ENCODE measurements around the gene BCAS3.

BCAS3 gene

DNA sequence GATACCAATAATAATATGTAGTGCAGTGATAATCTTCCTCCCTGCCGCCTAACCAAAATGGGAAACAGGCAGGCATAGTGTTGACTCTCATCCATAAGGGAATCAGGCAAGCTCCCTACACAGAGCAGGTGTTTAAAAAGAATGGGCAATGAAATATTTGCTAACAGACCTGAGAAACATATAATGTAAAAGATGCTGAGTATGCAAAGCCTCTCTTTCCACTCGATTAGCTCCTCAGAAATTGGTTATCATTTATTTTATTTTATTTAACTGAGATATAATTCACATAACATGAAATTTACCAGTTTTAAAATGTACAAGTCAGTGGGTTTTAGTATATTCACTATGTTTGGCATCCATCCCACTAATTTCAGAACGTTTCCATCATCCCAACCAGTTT is 404.3 kb downstream of the BCAS3 start:
- no peak for DNase-seq

DNA sequence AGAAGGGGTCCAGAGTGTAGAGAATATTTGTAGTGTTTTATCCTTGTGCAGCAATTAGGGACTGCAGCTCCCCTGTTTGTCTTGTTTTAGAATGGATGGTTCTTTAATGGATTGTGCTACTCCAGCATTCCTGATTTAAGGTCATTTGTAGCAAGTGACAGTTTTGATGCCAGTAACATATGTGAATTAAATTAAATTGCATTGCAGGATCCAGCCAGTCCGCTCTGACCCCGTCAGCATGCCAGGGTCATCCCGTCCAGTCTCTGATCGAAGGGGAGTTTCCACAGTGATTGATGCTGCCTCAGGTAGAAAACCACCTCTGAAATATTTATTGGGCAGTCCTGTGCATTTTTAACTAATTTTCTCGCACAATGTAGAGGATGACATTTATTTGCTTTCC is 406.6 kb downstream of the BCAS3 start:
- DNase-seq: no peak

DNA sequence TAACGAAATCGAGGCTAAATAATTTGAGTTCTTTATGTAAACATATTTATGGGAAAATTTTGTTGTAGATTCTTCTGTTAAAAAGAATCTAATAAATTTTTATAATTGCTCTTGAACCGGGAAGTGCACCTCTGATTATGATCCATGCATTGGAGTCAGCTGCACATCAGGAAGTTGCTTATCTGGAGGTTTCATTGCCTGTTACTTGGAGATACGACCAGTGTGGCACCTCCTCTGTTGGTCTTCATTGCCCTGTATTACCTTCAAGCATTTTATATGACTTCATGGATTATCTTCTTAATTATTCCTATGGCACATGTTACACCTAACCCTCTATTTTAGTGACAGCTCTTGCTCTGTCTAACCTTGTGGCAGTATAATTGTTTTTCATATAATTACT is 409.4 kb downstream of the BCAS3 start:
- DNase-seq: no peak

DNA sequence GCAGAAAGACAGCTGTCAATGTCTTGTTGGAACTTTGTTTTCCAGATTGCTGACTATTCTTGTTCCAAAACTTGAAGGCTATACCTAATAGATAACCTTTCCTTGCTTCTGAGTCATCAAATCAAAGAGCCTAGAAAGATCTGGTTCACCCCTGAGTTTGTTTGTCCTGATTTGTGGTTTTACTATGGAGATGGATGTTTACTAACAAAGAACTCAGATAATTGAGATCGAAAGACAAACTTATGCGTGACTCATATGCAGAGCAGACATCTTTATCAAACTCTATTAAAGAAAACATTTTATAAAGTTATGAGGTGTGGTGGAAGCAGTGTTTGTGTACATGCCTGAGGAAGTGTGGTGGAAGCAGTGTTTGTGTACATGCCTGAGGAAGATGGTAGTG is 410.9 kb downstream of the BCAS3 start:
- DNase-seq: no peak

DNA sequence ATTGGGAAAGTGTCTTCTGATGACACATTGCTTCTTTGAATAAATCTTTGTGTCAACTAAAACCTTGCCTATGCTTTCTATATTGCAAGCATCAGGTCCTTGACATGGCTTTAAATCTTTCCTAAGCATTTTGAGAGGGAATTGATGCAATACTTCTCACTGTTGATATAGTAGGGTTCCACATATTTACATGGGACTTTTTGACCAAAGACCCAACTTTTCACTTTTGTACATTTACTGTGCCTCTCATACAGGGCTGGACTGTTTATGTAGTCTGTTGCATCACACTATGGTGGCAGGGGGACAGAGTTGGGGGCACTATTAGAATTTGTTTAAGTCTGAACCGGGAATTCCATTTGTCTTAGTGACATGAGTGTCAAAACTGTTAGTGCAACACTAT is 413.4 kb downstream of the BCAS3 start:
- DNase-seq: no peak

- DNase-seq: no peak
Observed at GRCh38 chr17:61097781-61098180, 420.1 kb downstream of the BCAS3 start.

DNA sequence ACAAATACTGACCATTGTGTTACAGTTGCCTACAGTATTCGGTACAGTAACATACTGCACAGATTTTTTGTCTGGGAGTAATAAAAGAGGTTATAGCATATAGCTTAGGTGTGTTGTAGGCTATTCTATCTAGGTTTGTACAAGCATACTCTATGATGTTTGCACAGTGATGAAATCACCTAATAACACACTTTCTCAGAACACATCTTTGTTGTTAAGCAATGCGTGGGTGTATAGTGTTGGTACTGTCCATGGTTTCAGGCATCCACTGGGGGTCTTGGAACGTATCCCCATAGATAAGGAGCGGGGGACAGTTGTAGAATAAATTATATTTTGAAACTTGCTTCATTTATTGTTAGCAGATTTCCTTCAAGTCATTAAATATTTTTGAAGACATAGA is 428.7 kb downstream of the BCAS3 start:
- no peak for DNase-seq

DNA sequence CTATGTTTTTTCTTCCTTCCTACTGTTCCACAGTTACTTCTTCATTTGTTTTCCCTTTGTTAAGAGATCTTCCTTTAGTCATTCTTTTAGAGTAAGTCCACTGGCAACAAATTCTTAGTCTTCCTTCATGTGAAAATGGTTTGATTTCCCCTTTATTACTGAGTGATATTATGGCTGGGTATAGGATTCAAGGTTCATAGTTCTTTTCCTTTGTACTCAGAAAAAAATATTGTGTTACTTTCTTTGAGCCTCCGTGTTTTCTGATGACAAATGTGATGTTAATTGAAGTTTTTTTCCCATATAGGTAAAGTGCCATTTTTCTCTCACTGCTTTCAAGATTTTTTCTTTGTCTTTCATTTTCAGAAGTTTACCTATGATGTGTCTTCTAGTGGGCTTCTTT is 438.9 kb downstream of the BCAS3 start:
- DNase-seq: no peak

- DNase-seq: no peak
Observed at GRCh38 chr17:61117983-61118382, 440.3 kb downstream of the BCAS3 start.

- no peak for DNase-seq
Observed at GRCh38 chr17:61118871-61119270, 441.2 kb downstream of the BCAS3 start.

DNA sequence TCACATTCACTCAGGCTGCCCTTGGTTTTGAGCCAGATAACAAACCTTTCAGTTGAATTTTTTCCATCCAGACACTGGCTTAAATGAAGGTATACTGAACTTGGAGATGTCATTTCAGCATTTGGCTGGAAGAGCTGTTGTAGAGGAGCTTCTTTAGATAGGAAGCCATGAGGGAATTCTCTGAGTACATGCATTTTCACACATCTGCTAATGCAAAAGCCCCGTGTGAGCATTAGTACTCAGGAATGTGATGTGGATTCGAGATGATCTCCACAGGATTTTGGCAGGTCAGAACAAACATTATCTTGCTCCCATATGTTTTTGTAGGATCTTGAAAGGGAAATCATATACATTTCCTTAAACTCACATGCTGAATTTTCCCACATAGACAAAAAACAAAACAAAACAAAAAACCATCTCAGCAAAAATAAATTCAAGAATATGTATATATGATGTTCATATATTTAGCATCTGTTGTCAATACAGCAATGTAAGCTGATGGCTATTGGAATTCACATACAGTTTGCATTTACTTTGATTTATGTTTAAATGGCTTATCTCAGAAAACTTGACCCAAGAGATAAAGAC is 444.8 kb downstream of the BCAS3 start:
- DNase-seq: no peak

- DNase-seq: no peak
Observed at GRCh38 chr17:61124562-61124961, 446.9 kb downstream of the BCAS3 start.

DNA sequence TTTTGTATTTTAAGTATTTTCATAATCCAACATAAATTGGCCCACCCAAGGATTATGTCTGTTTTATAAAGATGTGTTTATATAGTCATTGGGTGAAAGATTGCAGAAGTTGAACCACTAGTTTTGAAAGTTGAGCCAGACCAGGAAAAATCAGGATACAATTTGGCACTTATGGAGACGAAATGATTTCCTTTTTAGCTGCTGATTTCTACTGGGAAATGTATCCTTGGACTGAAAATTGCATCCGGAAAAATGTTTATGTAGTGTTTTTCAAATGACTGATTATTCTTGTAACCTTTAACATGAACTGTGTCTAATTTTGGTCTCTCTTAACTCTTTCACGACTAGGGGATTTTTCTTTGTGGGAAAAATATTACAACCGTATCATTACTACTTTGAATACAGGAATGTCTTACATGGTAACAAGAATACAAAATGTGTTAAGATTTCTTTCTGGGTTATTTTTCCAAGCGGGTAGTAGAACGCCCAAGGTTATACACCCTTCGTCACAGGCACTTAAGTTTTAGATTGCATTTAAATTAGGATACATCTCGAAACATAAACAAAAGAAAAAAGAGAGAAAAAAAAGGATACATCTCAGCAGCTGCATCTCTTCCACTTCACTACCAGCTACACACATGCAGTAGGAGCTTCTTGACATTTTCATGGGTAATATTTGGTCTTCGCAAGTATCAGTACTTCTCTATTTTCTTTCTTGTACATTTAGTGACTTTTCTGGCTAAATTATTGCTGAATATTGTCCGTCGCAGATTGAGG is 449.0 kb downstream of the BCAS3 start:
- no peak for DNase-seq

DNA sequence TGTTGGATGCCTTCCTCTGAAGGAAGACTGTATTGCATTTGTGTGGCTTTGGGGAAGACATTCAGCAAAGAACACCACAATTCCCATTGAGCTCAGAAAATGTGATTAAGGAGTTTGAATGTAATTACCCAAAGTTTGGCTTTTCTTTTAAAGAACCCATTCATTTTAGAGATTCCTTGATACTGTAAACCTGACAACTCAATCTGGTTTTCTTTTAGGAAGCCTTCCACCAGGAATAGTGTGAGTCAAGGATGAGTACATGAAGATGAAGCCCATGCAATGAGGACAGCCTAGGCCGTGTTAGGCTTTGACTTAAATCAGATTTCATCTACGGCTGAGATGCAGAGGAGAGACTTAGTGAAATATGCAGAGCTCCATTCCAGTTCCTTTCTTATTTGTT is 450.3 kb downstream of the BCAS3 start:
- no peak for DNase-seq

GRCh38 chr17:61128661-61129115 is 451.0 kb downstream of the BCAS3 start:
- no peak for DNase-seq

DNA sequence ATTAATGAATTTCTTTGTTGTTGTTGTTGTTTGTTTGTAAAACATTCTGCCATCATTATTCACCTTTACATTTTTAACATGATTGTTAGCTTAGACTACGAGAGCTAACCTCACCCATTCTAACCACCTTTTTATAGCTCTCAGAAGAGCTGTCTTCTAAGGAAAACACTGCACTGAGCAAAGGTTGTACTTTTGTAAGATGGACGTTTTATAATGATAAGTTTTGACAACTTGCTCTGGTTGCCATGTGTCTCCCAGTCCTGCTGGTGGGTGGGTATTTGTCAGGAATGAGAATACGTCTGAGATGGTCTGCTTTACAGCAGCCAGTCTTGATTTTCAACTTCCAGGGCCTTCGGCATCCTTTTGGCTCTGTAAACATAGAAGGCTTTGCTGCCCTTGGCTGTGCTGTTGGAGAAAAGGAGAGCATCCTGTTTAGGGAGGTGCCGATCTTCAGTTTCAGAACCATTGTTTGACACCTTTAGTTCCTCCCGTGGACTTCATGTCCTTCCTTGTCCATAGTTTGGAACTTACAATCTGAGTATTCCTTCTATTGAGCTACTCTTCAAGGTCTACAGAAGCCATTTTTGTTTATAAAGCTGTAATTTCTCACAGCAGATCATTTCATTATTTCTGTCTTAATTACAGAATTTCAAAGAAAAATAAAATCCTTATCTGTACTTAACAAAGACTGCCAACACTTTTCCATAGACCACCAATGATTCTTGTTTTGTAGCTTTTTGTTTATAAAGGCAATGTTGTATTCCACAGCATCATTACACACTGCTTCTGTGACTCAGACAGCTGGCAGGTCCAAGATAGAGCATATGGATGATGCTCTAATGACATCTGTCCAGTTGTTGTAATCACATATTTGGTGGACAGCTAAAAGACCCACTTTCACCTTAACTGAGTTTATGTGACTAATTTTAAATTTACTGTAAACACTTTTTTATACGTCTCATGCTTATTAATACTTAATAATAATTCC is 451.9 kb downstream of the BCAS3 start:
- DNase-seq: no peak

DNA sequence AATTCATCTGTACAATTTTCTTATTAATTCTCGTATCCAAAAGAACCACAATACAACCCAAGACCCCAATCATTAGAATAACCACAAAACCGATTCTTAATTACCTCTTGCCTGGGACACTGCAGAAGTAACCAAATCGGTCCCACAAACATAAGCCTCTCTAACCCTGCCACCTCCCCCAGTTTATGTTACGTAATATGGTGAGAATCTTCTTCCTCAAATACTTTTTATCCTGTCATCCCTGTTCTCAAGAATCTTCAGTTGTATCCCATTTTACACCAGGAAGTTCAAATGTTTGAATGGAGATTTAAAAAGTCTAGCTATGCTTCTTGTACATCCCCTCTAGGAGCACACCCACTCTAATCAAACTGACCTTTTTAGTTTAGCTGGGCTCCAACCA is 452.7 kb downstream of the BCAS3 start:
- no peak for DNase-seq

- no peak for DNase-seq
Observed at GRCh38 chr17:61131585-61131984, 453.9 kb downstream of the BCAS3 start.

DNA sequence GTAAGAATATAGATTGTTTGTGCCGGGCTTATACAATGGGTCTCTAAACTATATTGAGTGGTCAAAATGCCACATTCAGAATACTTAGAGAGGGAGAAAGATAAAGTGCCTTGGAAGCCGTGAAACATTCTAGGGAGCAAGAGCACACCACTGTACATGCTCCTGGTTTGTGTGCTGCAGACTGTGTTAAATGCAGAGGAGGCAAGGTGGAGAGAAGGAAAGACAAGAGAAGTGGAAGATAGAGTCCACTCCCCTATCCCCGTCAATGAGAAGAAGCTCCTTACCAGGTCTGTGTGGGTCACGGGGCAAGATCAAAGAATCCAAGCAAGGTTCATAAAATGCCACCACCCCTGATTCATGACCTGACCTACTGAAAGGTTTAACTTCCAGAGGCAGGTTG is 454.9 kb downstream of the BCAS3 start:
- no peak for DNase-seq

- no peak for DNase-seq
Observed at GRCh38 chr17:61133853-61134252, 456.2 kb downstream of the BCAS3 start.

GRCh38 chr17:61134551-61135235 is 457.0 kb downstream of the BCAS3 start:
- no peak for DNase-seq

- DNase-seq: no peak
Observed at GRCh38 chr17:61135782-61136181, 458.1 kb downstream of the BCAS3 start.

DNA sequence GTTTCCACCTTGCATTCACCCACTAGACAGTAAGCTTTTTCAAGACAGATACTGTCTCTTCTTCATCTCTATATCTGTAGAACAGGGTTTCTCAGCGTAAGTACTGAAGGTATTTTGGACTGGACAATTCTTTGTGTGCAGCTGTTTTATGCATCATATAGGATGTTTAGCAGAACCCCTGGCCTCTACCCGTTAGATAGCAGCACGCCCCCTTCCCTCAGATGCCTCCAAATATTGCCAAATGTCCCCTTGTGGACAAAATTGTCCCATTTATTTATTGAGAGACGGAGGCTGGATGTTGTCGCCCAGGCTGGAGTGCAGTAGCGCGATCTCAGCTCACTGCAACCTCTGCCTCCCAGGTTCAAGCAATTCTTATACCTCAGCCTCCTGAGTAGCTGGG is 458.6 kb downstream of the BCAS3 start:
- no peak for DNase-seq
